ENCODE data around the gene MINDY3. TPM values are rescaled to one million over a fixed set of nuclear protein-coding genes. Genes with fewer than 3 reads are reported as not detected.

MINDY3 gene
- total RNA-seq, 1 experiment from 2014 or later, result 10.8 TPM

DNA sequence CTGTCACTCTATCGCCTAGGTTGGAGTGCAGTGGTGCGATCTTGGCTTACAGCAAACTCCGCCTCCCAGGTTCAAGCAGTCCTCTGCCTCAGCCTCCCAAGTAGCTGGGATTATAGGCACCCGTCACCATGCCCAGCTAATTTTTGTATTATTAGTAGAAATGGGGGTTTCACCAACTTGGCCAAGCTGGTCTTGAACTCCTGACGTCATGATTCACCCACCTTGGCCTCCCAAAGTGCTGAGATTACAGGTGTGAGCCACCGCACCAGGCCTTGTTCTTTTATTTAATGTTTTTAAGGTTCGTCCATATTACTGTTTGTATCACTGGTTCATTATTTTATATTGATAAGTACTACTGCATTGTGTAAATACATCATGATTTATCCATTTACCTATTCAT lies 130.4 kb downstream of the MINDY3 start:
- Histone ChIP-seq H3F3A (ENCODE audit: insufficient read depth, low read depth) (no peaks in the 10 kb centered on the region), H3K4me2 (no peak overlapping the region), H3K27ac (no peak overlapping the region), H3K4me1 (replicated peaks; ENCODE audit: insufficient read depth) (no peaks in the 10 kb centered on the region), H4K20me1 (ENCODE audit: insufficient read depth) (no peaks in the 10 kb centered on the region), H3K4me3 (no peak overlapping the region), H3K27me3 (ENCODE audit: insufficient read depth, low read depth) (no peaks in the 10 kb centered on the region), H2AFZ (no peak overlapping the region), H3K9me3 (ENCODE audit: insufficient read depth, low read depth) (no peaks in the 10 kb centered on the region), H3K79me2 (ENCODE audit: low read depth) (no peaks in the 10 kb centered on the region), H3K9me2 (ENCODE audit: insufficient read depth) (no peaks in the 10 kb centered on the region), H3K36me3 (ENCODE audit: low read depth) (no peaks in the 10 kb centered on the region)
- ChIA-PET CTCF (no interaction called here), POLR2A (ENCODE audit: unreplicated experiment) (no interaction called here)
- intact Hi-C loops (cut with micrococcal nuclease; ENCODE audit: unreplicated experiment), result loop anchor here (10.0 kb wide), 1 partner anchor 295 kb away; no protein-coding TSS in a partner anchor
- BruUV-seq (replicated peaks), result no TSS peak
- DNase-seq, result no peak
- TF ChIP-seq, protein P1, sequence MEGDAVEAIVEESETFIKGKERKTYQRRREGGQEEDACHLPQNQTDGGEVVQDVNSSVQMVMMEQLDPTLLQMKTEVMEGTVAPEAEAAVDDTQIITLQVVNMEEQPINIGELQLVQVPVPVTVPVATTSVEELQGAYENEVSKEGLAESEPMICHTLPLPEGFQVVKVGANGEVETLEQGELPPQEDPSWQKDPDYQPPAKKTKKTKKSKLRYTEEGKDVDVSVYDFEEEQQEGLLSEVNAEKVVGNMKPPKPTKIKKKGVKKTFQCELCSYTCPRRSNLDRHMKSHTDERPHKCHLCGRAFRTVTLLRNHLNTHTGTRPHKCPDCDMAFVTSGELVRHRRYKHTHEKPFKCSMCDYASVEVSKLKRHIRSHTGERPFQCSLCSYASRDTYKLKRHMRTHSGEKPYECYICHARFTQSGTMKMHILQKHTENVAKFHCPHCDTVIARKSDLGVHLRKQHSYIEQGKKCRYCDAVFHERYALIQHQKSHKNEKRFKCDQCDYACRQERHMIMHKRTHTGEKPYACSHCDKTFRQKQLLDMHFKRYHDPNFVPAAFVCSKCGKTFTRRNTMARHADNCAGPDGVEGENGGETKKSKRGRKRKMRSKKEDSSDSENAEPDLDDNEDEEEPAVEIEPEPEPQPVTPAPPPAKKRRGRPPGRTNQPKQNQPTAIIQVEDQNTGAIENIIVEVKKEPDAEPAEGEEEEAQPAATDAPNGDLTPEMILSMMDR (conservative IDR thresholded peaks at IDR 0.05), result no peak
- no peak for TF ChIP-seq EZH2 (IDR thresholded peaks at IDR 0.05; ENCODE audit: low read depth)

Other genes with a start within 250 kb of the MINDY3 start
- gene ITGA8, start 140.6 kb downstream of the MINDY3 start, total RNA-seq (2021), result not detected in 2 replicates